Coronary artery (tissue), 2 donors: ENCODE measurements around the gene CCNL2.

ENCODE experiments used
- DNase-seq: peaks from one replicate; pipeline ENCODE4 v3.0.0-alpha.2; 2017; ENCODE audit warnings: low spot score
- H3K27ac ChIP-seq, 2 donors: fragments of 200-600 bp; sonication (generic); one replicate each; pipeline ENCODE4 v1.5.1; 2016 to 2019
- H3K4me3 ChIP-seq: fragments of 200-600 bp; sonication (generic); 2 replicates; pipeline ENCODE4 v1.5.1; 2016; ENCODE audit warnings: mild to moderate bottlenecking, moderate library complexity
- CTCF ChIP-seq: fragments of 200-600 bp; sonication (generic); IDR thresholded peaks from one replicate; pipeline ENCODE4 v1.5.1; 2019; ENCODE audit warnings: antibody characterized with exemption

CCNL2 gene

GRCh38 chr1:1398677-1399186 lies 403 bp downstream of the CCNL2 start:
- peak overlapping the region; percentile 67 to 92 for H3K27ac ChIP-seq
- no peak for TF ChIP-seq CTCF
- DNase-seq = no peak

GRCh38 chr1:1397839-1398523 lies 1.2 kb downstream of the CCNL2 start:
- Histone ChIP-seq H3K4me3 (peak overlapping the region; percentile 100), H3K27ac (no peak overlapping the region)
- no peak for TF ChIP-seq CTCF
- no peak for DNase-seq

More at GRCh38 chr1:1398677-1399186, 403 bp downstream of the CCNL2 start:
- peak overlapping the region; percentile 100 for H3K4me3 ChIP-seq

GRCh38 chr1:1395166-1395565 lies 4.0 kb downstream of the CCNL2 start:
- H3K27ac ChIP-seq = no peak overlapping the region
- no peak for TF ChIP-seq CTCF
- H3K4me3 ChIP-seq = no peak overlapping the region
- DNase-seq = no peak

- no peak overlapping the region for H3K4me3 ChIP-seq
- TF ChIP-seq CTCF = no peak
- no peak for DNase-seq
- H3K27ac ChIP-seq = no peak overlapping the region
These were observed 5.0 kb downstream of the CCNL2 start for GRCh38 chr1:1394116-1394515.

- H3K27ac ChIP-seq = no peak overlapping the region
- no peak overlapping the region for H3K4me3 ChIP-seq
- no peak for DNase-seq
- no peak for TF ChIP-seq CTCF
These were observed 5.7 kb downstream of the CCNL2 start for GRCh38 chr1:1393428-1393827.

GRCh38 chr1:1393014-1393413 lies 6.1 kb downstream of the CCNL2 start:
- Histone ChIP-seq H3K4me3 (no peak overlapping the region), H3K27ac (no peak overlapping the region)
- DNase-seq = no peak
- no peak for TF ChIP-seq CTCF

- no peak for DNase-seq
- Histone ChIP-seq H3K4me3 (no peak overlapping the region), H3K27ac (no peak overlapping the region)
- no peak for TF ChIP-seq CTCF
These were observed 7.9 kb downstream of the CCNL2 start for GRCh38 chr1:1391225-1391624.
